Heart left ventricle (tissue), 13 donors: ENCODE data around the gene NTNG2.

ENCODE experiments used
- POLR2A ChIP-seq, 2 donors: fragments of 450-650 bp; IDR thresholded peaks; one replicate each; pipeline ENCODE4 v1.6.1; 2017; ENCODE audit warnings: antibody characterized with exemption in 2 of 2, mild to moderate bottlenecking in 2 of 2, moderate library complexity in 2 of 2
- TF ChIP-seq, protein P1 (sequence below), 12 donors: fragments of 200-600 bp; sonication (generic) in 4 of 12; IDR thresholded peaks; one replicate each; pipeline versions ENCODE4 v1.5.0 to v1.8.0; 2018 to 2022; ENCODE audit warnings: antibody characterized with exemption in 12 of 12, mild to moderate bottlenecking in 5 of 12
- donor health status: ischemic (EF 13 %, LVEDD 7.1; RV severe dilation, severe dysfunction).
- donor health status: DM: no; HTN: yes; CAD: no.
- donor health status: DM: no; HTN: no; CAD: no.
- donor health status: ischemic (EF 25% LVEDD 6.9; RV normal size, moderate dysfunction).
- donor health status: ischemic (EF 25% LVEDD 5.7; RV mildly dilated, moderate dysfunction).
- donor health status: ischemic (EF 35%, LVEDD 5.7; RV mildly dilated, moderate dysfunction).
- donor health status: nonischemic (EF 11% LVEDD 7.7; RV severe dilation, severe dysfunction).
- donor health status: DM: yes; HTN: yes; CAD: no.
- donor health status: PGD.
- donor health status: ischemic (EF 29% LVEDD 5.4; RV normal size, mild dysfunction).
- donor health status: nonischemic (EF 23%, LVEDD 6.1; RV moderate dilation, normal function).

GRCh38 chr9:132218208-132218607 is 56.4 kb downstream of the NTNG2 start:
- TF ChIP-seq, protein P1, sequence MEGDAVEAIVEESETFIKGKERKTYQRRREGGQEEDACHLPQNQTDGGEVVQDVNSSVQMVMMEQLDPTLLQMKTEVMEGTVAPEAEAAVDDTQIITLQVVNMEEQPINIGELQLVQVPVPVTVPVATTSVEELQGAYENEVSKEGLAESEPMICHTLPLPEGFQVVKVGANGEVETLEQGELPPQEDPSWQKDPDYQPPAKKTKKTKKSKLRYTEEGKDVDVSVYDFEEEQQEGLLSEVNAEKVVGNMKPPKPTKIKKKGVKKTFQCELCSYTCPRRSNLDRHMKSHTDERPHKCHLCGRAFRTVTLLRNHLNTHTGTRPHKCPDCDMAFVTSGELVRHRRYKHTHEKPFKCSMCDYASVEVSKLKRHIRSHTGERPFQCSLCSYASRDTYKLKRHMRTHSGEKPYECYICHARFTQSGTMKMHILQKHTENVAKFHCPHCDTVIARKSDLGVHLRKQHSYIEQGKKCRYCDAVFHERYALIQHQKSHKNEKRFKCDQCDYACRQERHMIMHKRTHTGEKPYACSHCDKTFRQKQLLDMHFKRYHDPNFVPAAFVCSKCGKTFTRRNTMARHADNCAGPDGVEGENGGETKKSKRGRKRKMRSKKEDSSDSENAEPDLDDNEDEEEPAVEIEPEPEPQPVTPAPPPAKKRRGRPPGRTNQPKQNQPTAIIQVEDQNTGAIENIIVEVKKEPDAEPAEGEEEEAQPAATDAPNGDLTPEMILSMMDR (IDR thresholded peaks at IDR 0.05) = no peak
- TF ChIP-seq POLR2A (IDR thresholded peaks at IDR 0.05) = no peak
